ENCODE data around the gene IGSF11. TPM values are rescaled to one million over a fixed set of nuclear protein-coding genes. Genes with fewer than 3 reads are reported as not detected.
A peak's percentile ranks its signal among the peaks of the same experiment; 100 is the strongest.

IGSF11 gene
- total and polyA plus RNA-seq, 12 donors, result 0.29 to 6.1 (median 1.2) TPM

DNA sequence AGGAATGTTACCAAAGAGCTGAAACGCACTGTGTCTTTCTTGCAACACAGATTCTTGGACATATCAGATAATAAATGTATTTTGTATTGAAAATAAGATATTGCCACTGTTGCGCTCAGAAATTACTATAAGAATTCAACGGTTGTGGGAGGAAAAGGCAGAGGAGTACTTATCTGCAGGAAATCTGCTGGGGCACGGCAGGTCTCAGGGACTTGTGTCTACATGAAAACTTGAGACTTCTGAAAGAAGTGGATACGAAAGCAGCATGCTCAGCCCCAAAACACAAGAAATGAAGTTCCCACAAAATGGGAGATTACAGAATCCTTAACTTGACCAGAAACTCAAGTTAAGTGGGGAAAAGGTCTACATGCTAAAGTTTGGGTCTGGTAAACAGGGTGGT, 86.5 kb downstream of the IGSF11 start:
- intact Hi-C loops (cut with DNase I), result loop anchor here in 1 of 10 donors (10.0 kb wide), 1 partner anchor 87 kb away; the partner anchor contains the start of gene IGSF11
- Histone ChIP-seq H3K4me3 (no peak overlapping the region), H3K27ac (no peak overlapping the region), H3K36me3 (no peaks in the 10 kb centered on the region), H3K27me3 (no peaks in the 10 kb centered on the region), H3K4me1 (peaks cover 0 to 10% (median 0%) of the 10 kb centered on the region in 9 donors), H3K9me3 (no peaks in the 10 kb centered on the region)
- DNase-seq (no peak), ATAC-seq (no peak)
- TF ChIP-seq, protein P1, sequence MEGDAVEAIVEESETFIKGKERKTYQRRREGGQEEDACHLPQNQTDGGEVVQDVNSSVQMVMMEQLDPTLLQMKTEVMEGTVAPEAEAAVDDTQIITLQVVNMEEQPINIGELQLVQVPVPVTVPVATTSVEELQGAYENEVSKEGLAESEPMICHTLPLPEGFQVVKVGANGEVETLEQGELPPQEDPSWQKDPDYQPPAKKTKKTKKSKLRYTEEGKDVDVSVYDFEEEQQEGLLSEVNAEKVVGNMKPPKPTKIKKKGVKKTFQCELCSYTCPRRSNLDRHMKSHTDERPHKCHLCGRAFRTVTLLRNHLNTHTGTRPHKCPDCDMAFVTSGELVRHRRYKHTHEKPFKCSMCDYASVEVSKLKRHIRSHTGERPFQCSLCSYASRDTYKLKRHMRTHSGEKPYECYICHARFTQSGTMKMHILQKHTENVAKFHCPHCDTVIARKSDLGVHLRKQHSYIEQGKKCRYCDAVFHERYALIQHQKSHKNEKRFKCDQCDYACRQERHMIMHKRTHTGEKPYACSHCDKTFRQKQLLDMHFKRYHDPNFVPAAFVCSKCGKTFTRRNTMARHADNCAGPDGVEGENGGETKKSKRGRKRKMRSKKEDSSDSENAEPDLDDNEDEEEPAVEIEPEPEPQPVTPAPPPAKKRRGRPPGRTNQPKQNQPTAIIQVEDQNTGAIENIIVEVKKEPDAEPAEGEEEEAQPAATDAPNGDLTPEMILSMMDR (IDR thresholded peaks at IDR 0.05), result no peak
- 75 to 79% methylated on average over 5 of the region's 5 CpGs for WGBS, 2 donors

DNA sequence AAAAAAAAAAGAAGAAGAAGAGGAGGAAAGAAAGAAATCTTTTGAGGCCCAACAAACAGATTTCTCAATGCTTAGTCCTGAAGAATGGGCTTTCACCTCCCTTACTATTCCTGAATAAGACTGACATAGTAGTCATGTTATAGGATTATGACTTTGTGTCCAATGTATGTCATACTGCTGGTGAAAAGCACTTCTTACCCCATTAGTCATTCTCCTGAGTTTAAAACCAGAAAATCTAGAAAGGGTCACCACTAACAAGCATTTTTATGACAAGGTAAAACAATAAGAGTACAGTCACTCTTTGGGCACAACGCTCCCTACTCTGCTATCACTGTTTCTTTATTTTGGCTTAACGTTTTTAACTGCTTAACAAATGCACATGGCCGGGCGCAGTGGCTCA, 88.2 kb downstream of the IGSF11 start:
- H3K9me3 ChIP-seq, result no peaks in the 10 kb centered on the region
- H3K4me1 ChIP-seq, result peaks cover 0 to 10% (median 0%) of the 10 kb centered on the region in 9 donors
- intact Hi-C loops (cut with DNase I), result loop anchor here in 1 of 10 donors (10.0 kb wide), 1 partner anchor 88 kb away; the partner anchor contains the start of gene IGSF11
- no peaks in the 10 kb centered on the region for H3K36me3 ChIP-seq
- 79 to 80% methylated on average over 4 of the region's 4 CpGs for WGBS, 2 donors
- H3K27me3 ChIP-seq, result no peaks in the 10 kb centered on the region
- H3K27ac ChIP-seq, result no peak overlapping the region
- no peak for ATAC-seq
- TF ChIP-seq, protein P1 (IDR thresholded peaks at IDR 0.05), result no peak
- H3K4me3 ChIP-seq, result no peak overlapping the region
- DNase-seq, result no peak

DNA sequence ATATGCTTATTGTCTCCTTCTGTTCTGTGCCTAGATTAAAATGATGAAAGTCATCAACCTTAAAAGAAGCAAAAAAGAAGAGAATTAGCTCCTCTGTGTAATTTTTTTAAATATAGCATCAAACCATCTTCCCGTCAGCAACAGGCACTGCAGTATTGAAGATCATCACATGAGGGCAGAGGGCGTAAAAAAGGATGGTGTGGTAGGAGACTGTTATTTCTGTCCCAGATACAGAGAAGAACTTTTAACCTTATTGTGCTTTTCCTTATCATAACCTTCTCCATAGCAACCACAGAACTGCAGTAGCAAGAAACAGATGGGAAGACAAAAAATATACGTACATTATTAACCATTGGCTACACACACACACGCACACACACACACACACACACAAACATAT, 88.8 kb downstream of the IGSF11 start:
- 42 to 43% methylated on average over 4 of the region's 4 CpGs for WGBS, 2 donors
- intact Hi-C loops (cut with DNase I), result loop anchor here in 1 of 10 donors (10.0 kb wide), 1 partner anchor 89 kb away; the partner anchor contains the start of gene IGSF11

DNA sequence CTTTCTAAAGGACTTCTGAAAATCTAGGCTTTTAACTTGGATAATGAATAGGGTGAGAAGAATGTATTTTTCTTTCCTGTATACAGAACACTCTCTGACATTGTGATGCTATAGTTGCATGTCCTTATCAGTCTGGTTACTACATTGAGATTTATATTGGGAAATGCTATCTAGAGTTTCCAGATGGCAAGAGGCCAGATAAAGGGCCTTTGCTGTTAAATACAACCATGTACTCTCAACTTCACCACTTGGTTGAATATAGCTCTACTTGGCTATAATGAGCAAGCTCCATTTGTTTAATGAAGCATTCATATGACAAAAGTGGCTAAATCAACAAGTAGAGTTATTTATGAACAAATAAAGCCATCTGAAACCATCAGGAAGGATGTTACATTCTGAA, 91.0 kb downstream of the IGSF11 start:
- ATAC-seq, result peak in 1 of 8 donors; percentile 39
- Histone ChIP-seq H3K4me3 (no peak overlapping the region), H3K4me1 (peaks cover 0 to 10% (median 0%) of the 10 kb centered on the region in 9 donors), H3K27me3 (no peaks in the 10 kb centered on the region), H3K36me3 (no peaks in the 10 kb centered on the region), H3K27ac (no peak overlapping the region), H3K9me3 (peaks cover 0 to 17% (median 0%) of the 10 kb centered on the region in 11 donors)
- TF ChIP-seq, protein P1 (IDR thresholded peaks at IDR 0.05), result no peak
- DNase-seq, result no peak
- intact Hi-C loops (cut with DNase I), result loop anchor here in 1 of 10 donors (5.0 to 10.0 kb wide), 2 partner anchors 51 to 91 kb away; partner anchors contain the start of gene IGSF11

More for the DNA sequence above, 88.8 kb downstream of the IGSF11 start:
- Histone ChIP-seq H3K4me3 (no peak overlapping the region), H3K4me1 (peaks cover 0 to 10% (median 0%) of the 10 kb centered on the region in 9 donors), H3K27ac (no peak overlapping the region), H3K36me3 (no peaks in the 10 kb centered on the region), H3K9me3 (no peaks in the 10 kb centered on the region), H3K27me3 (no peaks in the 10 kb centered on the region)
- ATAC-seq (no peak), DNase-seq (no peak)
- TF ChIP-seq, protein P1 (IDR thresholded peaks at IDR 0.05), result no peak

All from heart right ventricle (tissue), 16 donors.